Pancreas (tissue), 10 donors: Measurements from ENCODE around the gene ATP8A2. TPM values are rescaled to one million over a fixed set of nuclear protein-coding genes. Genes with fewer than 3 reads are reported as not detected.
A peak's percentile ranks its signal among the peaks of the same experiment; 100 is the strongest.

Experiments used
- ATAC-seq, 4 donors: fragments of 200-7000 bp; cut with Tn5 transposase; one replicate each; pipeline versions ENCODE4 v1.8.0 to v1.9.1; 2020; ENCODE audit warnings: mild to moderate bottlenecking in 4 of 4, moderate library complexity in 4 of 4
- DNase-seq, 6 donors: peaks; one replicate each; pipeline ENCODE4 v3.0.0-alpha.2; 2020
- FAIRE-seq: peaks from 2 replicates; lab custom pipeline; 2012; peaks lifted over from hg19 to GRCh38; lab: Jason Lieb, UNC
- H3K27ac ChIP-seq, 4 donors: fragments of 200-600 bp; sonication (generic); 1 replicate in 3 of 4; 2 replicates in 1 of 4; pipeline versions ENCODE4 v1.5.0 to v1.8.0; 2020
- H3K27me3 ChIP-seq, 4 donors: fragments of 200-600 bp; one replicate each; pipeline ENCODE4 v1.8.0; 2021
- H3K36me3 ChIP-seq, 3 donors: fragments of 200-600 bp; sonication (generic) in 1 of 3; one replicate each; pipeline versions ENCODE4 v1.5.0 to v1.8.0; 2020 to 2021
- H3K4me1 ChIP-seq, 3 donors: fragments of 200-600 bp; one replicate each; pipeline ENCODE4 v1.8.0; 2021
- H3K4me3 ChIP-seq, 4 donors: fragments of 200-600 bp; sonication (generic) in 2 of 4; one replicate each; pipeline versions ENCODE4 v1.5.0 to v1.8.0; 2020 to 2021
- H3K9me3 ChIP-seq, 4 donors: fragments of 200-600 bp; one replicate each; pipeline ENCODE4 v1.8.0; 2021
- WGBS, 2 donors: extraction: QIAGEN DNeasy Blood & Tissue Kit; methylation state at CpG; one replicate each; pipeline ENCODE4 v1.1.7; 2013; 5-methylcytosine and 5-hydroxymethylcytosine counted together
- intact Hi-C, 3 donors: fragments of 100-400 bp; cut with DNase I; formaldehyde crosslinking; loops; one replicate each; pipeline versions ENCODE4 v1.11.1 to v1.14.2; 2022
- polyA plus RNA-seq, 2 donors: library from polyadenylated mRNA; stranded (reverse); fragments of 200-250 nt; gene quantifications; one replicate each; pipeline ENCODE4 v1.2.3, GENCODE V29; 2013
- total RNA-seq, 6 donors: library from RNA; stranded (reverse); fragmentation: NEBNext Ultra II Directional in 4 of 6; extraction: Animal tissue kit (Norgen Biotek cat#: 25700) in 4 of 6; gene quantifications; one replicate each; pipeline versions ENCODE4 v1.2.1 to v1.2.4, GENCODE V29; 2021 to 2023
- TF ChIP-seq, protein P1 (sequence below), 4 donors: fragments of 200-600 bp; sonication (generic) in 3 of 4; IDR thresholded peaks; one replicate each; pipeline versions ENCODE4 v1.5.0 to v1.8.0; 2021; ENCODE audit warnings: antibody characterized with exemption in 4 of 4
- donor health status: healthy with polysubstance abuse.
- donor health status: DM: no; HTN: no; CAD: no; lungs with moderate emphysema.
- donor health status: DM: no; HTN: no; CAD: no.
- donor health status: control.
- donor health status: control.
- donor health status: Bipolar disorder and iron deficiency.
- donor health status: DM: yes; HTN: yes; CAD: no.
- donor health status: DM: no; HTN: no; CAD: no.
- donor health status: DM: no; HTN: no; CAD: no.
- donor health status: DM: yes; HTN: yes; CAD: no.

Gene ATP8A2
- total and polyA plus RNA-seq, 8 donors = 0.04 to 0.28 (median 0.14) TPM

DNA sequence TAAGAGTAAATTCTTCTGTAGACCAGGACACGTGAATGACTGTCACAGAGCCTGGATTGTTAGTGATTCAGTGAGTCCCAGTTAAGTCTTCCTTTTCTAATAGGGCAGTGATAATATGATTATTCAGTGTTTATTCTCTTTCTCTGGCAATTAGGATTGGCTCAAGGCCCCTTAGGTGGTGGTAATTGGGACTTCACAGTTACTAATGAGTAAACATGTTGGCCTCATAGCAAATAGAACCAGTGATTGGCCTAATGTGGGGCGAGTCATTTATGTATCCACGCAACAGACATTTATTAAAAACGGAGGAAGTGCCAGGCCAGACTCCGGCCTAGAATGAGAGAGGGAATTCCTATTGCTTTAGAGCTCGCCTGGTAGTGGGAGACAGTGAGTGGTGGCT is 607.6 kb downstream of the ATP8A2 start:
- TF ChIP-seq, protein P1, sequence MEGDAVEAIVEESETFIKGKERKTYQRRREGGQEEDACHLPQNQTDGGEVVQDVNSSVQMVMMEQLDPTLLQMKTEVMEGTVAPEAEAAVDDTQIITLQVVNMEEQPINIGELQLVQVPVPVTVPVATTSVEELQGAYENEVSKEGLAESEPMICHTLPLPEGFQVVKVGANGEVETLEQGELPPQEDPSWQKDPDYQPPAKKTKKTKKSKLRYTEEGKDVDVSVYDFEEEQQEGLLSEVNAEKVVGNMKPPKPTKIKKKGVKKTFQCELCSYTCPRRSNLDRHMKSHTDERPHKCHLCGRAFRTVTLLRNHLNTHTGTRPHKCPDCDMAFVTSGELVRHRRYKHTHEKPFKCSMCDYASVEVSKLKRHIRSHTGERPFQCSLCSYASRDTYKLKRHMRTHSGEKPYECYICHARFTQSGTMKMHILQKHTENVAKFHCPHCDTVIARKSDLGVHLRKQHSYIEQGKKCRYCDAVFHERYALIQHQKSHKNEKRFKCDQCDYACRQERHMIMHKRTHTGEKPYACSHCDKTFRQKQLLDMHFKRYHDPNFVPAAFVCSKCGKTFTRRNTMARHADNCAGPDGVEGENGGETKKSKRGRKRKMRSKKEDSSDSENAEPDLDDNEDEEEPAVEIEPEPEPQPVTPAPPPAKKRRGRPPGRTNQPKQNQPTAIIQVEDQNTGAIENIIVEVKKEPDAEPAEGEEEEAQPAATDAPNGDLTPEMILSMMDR (IDR thresholded peaks at IDR 0.05) = no peak
- 83 to 88% methylated on average over 6 of the region's 6 CpGs for WGBS, 2 donors
- Histone ChIP-seq H3K36me3 (no peaks in the 10 kb centered on the region), H3K4me1 (no peaks in the 10 kb centered on the region), H3K27ac (peak overlapping the region in 1 of 4 donors; percentile 19), H3K9me3 (no peaks in the 10 kb centered on the region), H3K27me3 (no peaks in the 10 kb centered on the region), H3K4me3 (no peak overlapping the region)
- FAIRE-seq (no peak), ATAC-seq (no peak), DNase-seq (no peak)
- intact Hi-C loops = no loop called here

DNA sequence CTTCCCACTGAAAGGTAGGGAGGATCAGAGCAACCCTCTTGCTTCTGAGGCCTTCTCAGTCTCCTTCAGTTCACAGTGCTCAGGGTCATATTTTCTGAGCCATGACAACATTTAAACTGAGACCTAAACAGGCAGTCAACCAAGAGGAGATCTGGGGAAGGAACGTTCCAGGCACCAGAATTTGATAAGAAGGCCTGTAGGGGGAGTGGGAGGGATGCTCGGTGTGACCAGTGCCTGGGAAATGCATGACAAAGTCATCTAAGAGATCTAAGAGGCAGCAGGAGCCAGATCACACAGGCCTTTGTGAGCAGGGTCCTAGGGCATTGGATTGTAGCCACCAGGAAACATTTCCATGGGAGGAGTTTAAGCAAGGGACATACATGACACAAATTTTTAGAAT is 608.5 kb downstream of the ATP8A2 start:
- no peak for FAIRE-seq
- no peak for DNase-seq
- intact Hi-C loops = no loop called here
- Histone ChIP-seq H3K27ac (no peak overlapping the region), H3K27me3 (no peaks in the 10 kb centered on the region), H3K36me3 (no peaks in the 10 kb centered on the region), H3K4me1 (no peaks in the 10 kb centered on the region), H3K9me3 (no peaks in the 10 kb centered on the region), H3K4me3 (no peak overlapping the region)
- WGBS, 2 donors = 45 to 49% methylated on average over 2 of the region's 2 CpGs
- TF ChIP-seq, protein P1 (IDR thresholded peaks at IDR 0.05) = no peak
- peak in 2 of 4 donors; percentile 21 to 30 for ATAC-seq

DNA sequence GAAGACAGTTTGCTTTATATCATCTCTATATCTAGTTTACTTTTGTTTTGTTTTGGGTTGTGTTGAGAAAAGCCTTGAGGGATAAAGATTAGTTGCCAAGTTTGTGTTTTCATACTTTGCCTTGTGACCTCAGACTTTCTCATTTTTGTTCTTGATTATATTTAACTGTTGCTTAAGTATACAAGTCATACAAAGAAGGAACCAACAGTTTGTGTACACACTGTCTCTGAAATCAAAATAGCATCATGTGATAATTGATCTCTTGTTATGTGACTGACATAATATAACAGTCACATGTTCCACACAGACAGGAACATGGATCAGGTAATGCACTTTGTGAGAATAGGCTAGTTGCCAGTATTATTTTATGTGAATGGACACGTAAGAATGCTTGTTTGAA is 609.3 kb downstream of the ATP8A2 start:
- no peak for DNase-seq
- Histone ChIP-seq H3K9me3 (no peaks in the 10 kb centered on the region), H3K36me3 (no peaks in the 10 kb centered on the region), H3K27me3 (no peaks in the 10 kb centered on the region), H3K4me1 (no peaks in the 10 kb centered on the region), H3K4me3 (no peak overlapping the region), H3K27ac (no peak overlapping the region)
- no peak for ATAC-seq
- TF ChIP-seq, protein P1 (IDR thresholded peaks at IDR 0.05) = no peak
- FAIRE-seq = no peak
- intact Hi-C loops = no loop called here
- 26 to 30% methylated on average over 1 of the region's 1 CpG for WGBS, 2 donors

DNA sequence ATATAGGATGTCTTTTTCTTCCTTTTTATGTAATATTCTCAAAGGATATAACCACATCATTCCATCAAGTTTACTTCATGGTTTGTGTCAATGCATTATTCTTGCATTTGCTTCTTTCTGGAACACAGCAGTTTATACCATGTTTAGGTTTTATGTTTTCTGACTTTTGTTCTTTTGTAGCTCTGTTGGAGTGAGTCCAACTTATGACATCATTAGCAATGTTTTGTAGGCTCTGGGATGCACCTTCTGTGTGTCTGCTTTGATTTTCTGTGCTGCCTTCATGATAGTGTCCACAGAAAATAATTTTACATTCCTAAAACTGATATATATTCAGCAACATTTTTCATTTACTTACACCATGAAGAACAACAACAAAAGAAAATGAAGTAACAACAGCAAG is 611.1 kb downstream of the ATP8A2 start:
- FAIRE-seq (no peak), ATAC-seq (no peak), DNase-seq (no peak)
- intact Hi-C loops = no loop called here
- H3K4me1 ChIP-seq = no peaks in the 10 kb centered on the region
- no peak overlapping the region for H3K4me3 ChIP-seq
- H3K27me3 ChIP-seq = no peaks in the 10 kb centered on the region
- TF ChIP-seq, protein P1 (IDR thresholded peaks at IDR 0.05) = no peak
- no peaks in the 10 kb centered on the region for H3K36me3 ChIP-seq
- H3K9me3 ChIP-seq = no peaks in the 10 kb centered on the region
- H3K27ac ChIP-seq = no peak overlapping the region

DNA sequence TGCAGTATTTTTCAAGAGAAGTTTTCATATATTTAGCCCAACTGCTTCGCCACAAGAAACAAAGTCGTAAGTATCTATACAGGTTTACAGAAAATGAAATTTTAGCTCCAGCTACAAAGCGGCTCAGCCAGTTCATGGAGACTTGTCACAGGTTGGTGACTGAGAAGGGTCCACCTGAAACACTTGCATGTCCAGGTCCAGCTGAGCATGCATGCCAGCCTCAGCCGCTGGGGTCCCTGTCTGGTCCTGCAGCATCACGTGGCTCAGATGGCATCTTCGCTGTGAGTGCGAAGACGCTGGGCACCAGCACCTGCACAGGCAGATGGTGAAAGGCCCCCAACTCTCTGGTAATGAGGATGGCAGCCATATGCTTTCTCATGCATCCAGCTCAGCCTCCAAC is 616.2 kb downstream of the ATP8A2 start:
- Histone ChIP-seq H3K27me3 (no peaks in the 10 kb centered on the region), H3K27ac (no peak overlapping the region), H3K4me1 (no peaks in the 10 kb centered on the region), H3K4me3 (no peak overlapping the region), H3K36me3 (no peaks in the 10 kb centered on the region), H3K9me3 (no peaks in the 10 kb centered on the region)
- intact Hi-C loops = no loop called here
- 82 to 90% methylated on average over 8 of the region's 8 CpGs for WGBS, 2 donors
- no peak for DNase-seq
- ATAC-seq = no peak
- TF ChIP-seq, protein P1 (IDR thresholded peaks at IDR 0.05) = no peak
- no peak for FAIRE-seq
